A549 (cell line): ENCODE results near the gene DRAXIN. TPM values are rescaled to one million over a fixed set of nuclear protein-coding genes. Genes with fewer than 3 reads are reported as not detected.

ENCODE experiments used
- ATAC-seq, 2 experiments: fragments of 200-7000 bp in 1 of 2; fragments of >200 bp in 1 of 2; cut with Nextera tagmentation in 1 of 2; cut with Tn5 transposase in 1 of 2; 3 replicates each; pipeline versions ENCODE4 v1.8.0 to v1.9.1; 2018 to 2020; ENCODE audit warnings: mild to moderate bottlenecking in 1 of 2, moderate library complexity in 1 of 2
- CTCF ChIA-PET: fragments of 300-600 bp; sonication (Branson Sonifier 250); formaldehyde crosslinking; extraction: SDS; loops from one replicate; lab custom pipeline; 2021; ENCODE audit warnings: antibody characterized with exemption, inconsistent platforms; lab: Yijun Ruan, JAX
- POLR2A ChIA-PET: fragments of 350-600 bp; formaldehyde crosslinking; extraction: SDS; loops from one replicate; lab custom pipeline; 2021; ENCODE audit warnings: antibody characterized with exemption, inconsistent platforms; lab: Yijun Ruan, JAX
- DNase-seq, 2 experiments: peaks; one replicate each; pipeline versions ENCODE4 v3.0.0 to v3.0.0-alpha.2; 2011 to 2016; ENCODE audit warnings: low read depth in 1 of 2, low spot score in 1 of 2
- FAIRE-seq: peaks from 2 replicates; lab custom pipeline; 2011; peaks lifted over from hg19 to GRCh38; lab: Jason Lieb, UNC
- H3K27ac ChIP-seq, 2 experiments: fragments of >200 bp; sonication (Bioruptor Twin); formaldehyde crosslinking; 3 replicates each; pipeline ENCODE4 v1.5.1; 2016 to 2017
- H3K4me1 ChIP-seq: fragments of >200 bp; sonication (Bioruptor Twin); formaldehyde crosslinking; 3 replicates; pipeline ENCODE4 v1.6.1; 2016
- H3K4me2 ChIP-seq: fragments of >200 bp; sonication (Bioruptor Twin); formaldehyde crosslinking; 3 replicates; pipeline ENCODE4 v1.6.1; 2016
- H3K4me3 ChIP-seq: fragments of >200 bp; sonication (Bioruptor Twin); formaldehyde crosslinking; 3 replicates; pipeline ENCODE4 v1.5.1; 2016
- H3K9me3 ChIP-seq: fragments of >200 bp; sonication (Bioruptor Twin); formaldehyde crosslinking; 3 replicates; pipeline ENCODE4 v1.6.1; 2016
- BHLHE40 ChIP-seq: IDR thresholded peaks from 2 replicates; pipeline ENCODE4 v1.6.1; 2012; ENCODE audit warnings: low read depth, low read length, inconsistent platforms
- CTCF ChIP-seq: fragments of >200 bp; sonication (Bioruptor Twin); formaldehyde crosslinking; IDR thresholded peaks from 3 replicates; pipeline ENCODE4 v1.5.1; 2016
- EP300 ChIP-seq, 2 experiments: fragments of >200 bp; sonication (Bioruptor Twin); formaldehyde crosslinking; IDR thresholded peaks; 2 replicates in 1 of 2; 3 replicates in 1 of 2; pipeline ENCODE4 v1.6.1; 2016 to 2017
- FOXS1 ChIP-seq: fragments of 250-450 bp; sonication (Bioruptor Pico); IDR thresholded peaks from 2 replicates; pipeline ENCODE4 v1.5.0; 2020; ENCODE audit warnings: mild to moderate bottlenecking, moderate library complexity
- GATA3 ChIP-seq: IDR thresholded peaks from 2 replicates; pipeline ENCODE4 v1.6.1; 2012; ENCODE audit warnings: borderline replicate concordance
- HDAC2 ChIP-seq: fragments of 200-600 bp; sonication (generic); IDR thresholded peaks from 2 replicates; pipeline ENCODE4 v1.6.1; 2016
- HOXA7 ChIP-seq: fragments of 250-450 bp; sonication (Bioruptor Pico); IDR thresholded peaks from 2 replicates; pipeline ENCODE4 v1.5.0; 2020; ENCODE audit warnings: mild to moderate bottlenecking, moderate library complexity
- HOXB13 ChIP-seq: fragments of 250-450 bp; sonication (Bioruptor Pico); IDR thresholded peaks from 2 replicates; pipeline ENCODE4 v1.5.0; 2020; ENCODE audit warnings: low read depth, mild to moderate bottlenecking, moderate library complexity
- MAX ChIP-seq: IDR thresholded peaks from 2 replicates; pipeline ENCODE4 v1.6.1; 2012
- PHF8 ChIP-seq: fragments of 200-600 bp; sonication (generic); IDR thresholded peaks from 2 replicates; pipeline ENCODE4 v1.6.1; 2016; ENCODE audit warnings: low read depth, mild to moderate bottlenecking, antibody characterized with exemption, moderate library complexity, borderline replicate concordance
- POLR2AphosphoS2 ChIP-seq: conservative IDR thresholded peaks from 2 replicates; pipeline ENCODE4 v1.6.1; 2012; ENCODE audit warnings: low read length, improper control_type of control experiment, inconsistent platforms
- RARB ChIP-seq: fragments of 250-450 bp; sonication (Bioruptor Pico); IDR thresholded peaks from 2 replicates; pipeline ENCODE4 v1.8.0; 2021; ENCODE audit warnings: mild to moderate bottlenecking, moderate library complexity
- TP53 ChIP-seq: fragments of 250-450 bp; sonication (Bioruptor Pico); IDR thresholded peaks from 2 replicates; pipeline ENCODE4 v1.5.0; 2021; ENCODE audit warnings: mild to moderate bottlenecking, moderate library complexity
- ZNF302 ChIP-seq: fragments of 250-450 bp; sonication (Bioruptor Pico); IDR thresholded peaks from 2 replicates; pipeline ENCODE4 v1.9.0; 2021; ENCODE audit warnings: inconsistent platforms, mild to moderate bottlenecking, moderate library complexity
- ZSCAN20 ChIP-seq: fragments of 250-450 bp; sonication (Bioruptor Pico); IDR thresholded peaks from 2 replicates; pipeline ENCODE4 v1.8.0; 2022; ENCODE audit warnings: mild to moderate bottlenecking, moderate library complexity
- WGBS: methylation state at CpG from one replicate; pipeline ENCODE4 v1.1.6; 2017; ENCODE audit errors: missing lambda C conversion rate; 5-methylcytosine and 5-hydroxymethylcytosine counted together
- polyA plus RNA-seq, 4 experiments: library from polyadenylated mRNA; depleted of rRNA in 3 of 4; stranded (reverse); fragments of >200 nt; fragmentation: RNase III in 1 of 4; extraction: RNeasy Plus Mini Kit Qiagen cat#74134 plus additional on column Dnase treatment in 1 of 4; gene quantifications; 2 replicates in 3 of 4; 3 replicates in 1 of 4; pipeline ENCODE4 v1.2.3, GENCODE V29; 2011 to 2017
- TF ChIP-seq, protein P1 (sequence below): fragments of 250-450 bp; sonication (Bioruptor Pico); IDR thresholded peaks from 2 replicates; pipeline ENCODE4 v1.5.0; 2021; ENCODE audit warnings: mild to moderate bottlenecking, moderate library complexity, borderline replicate concordance
- TF ChIP-seq, protein P2 (sequence below): fragments of 200-600 bp; sonication (generic); IDR thresholded peaks from 2 replicates; pipeline ENCODE4 v1.6.1; 2016; ENCODE audit warnings: antibody characterized with exemption, mild to moderate bottlenecking, moderate library complexity

The DRAXIN gene
- polyA plus RNA-seq, 2 of the 4 experiments (the other 2 are of a cell fraction): 0.03 TPM; not detected in 1

DNA sequence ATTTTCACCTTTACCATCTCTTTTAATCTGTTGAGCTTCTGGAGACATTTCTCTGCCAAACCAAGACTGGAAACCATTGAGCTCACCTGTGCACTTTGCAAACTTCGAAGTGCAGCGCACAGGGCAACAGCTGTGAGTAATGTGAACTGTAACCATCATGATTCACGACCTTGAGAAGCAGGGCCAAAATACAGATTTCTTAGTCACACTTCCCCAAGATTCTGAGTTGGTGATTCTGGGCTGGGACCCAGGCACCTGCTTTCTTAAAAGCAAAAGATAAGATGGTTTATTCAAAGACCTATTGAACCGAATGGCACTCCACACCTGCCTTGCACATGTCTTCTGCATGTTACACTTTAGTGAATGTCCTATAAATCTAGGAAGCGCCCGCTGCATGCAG is 54.6 kb downstream of the DRAXIN start:
- 79% methylated on average over 6 of the region's 6 CpGs for WGBS
- ATAC-seq (no peak), DNase-seq (no peak), FAIRE-seq (no peak)
- TF ChIP-seq, protein P1, sequence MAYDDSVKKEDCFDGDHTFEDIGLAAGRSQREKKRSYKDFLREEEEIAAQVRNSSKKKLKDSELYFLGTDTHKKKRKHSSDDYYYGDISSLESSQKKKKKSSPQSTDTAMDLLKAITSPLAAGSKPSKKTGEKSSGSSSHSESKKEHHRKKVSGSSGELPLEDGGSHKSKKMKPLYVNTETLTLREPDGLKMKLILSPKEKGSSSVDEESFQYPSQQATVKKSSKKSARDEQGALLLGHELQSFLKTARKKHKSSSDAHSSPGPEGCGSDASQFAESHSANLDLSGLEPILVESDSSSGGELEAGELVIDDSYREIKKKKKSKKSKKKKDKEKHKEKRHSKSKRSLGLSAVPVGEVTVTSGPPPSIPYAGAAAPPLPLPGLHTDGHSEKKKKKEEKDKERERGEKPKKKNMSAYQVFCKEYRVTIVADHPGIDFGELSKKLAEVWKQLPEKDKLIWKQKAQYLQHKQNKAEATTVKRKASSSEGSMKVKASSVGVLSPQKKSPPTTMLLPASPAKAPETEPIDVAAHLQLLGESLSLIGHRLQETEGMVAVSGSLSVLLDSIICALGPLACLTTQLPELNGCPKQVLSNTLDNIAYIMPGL: no peak
- TF ChIP-seq TP53 (CRISPR knock-in tag): no peak
- Histone ChIP-seq H3K4me2 (no peak overlapping the region), H3K4me3 (no peak overlapping the region), H3K9me3 (no peaks in the 10 kb centered on the region), H3K4me1 (no peaks in the 10 kb centered on the region; the same call in 2 of the 3 replicates), H3K27ac (no peak overlapping the region)
- ChIA-PET CTCF (no interaction called here), POLR2A (no interaction called here)

- DNase-seq: no peak
- no peak overlapping the region for H3K27ac ChIP-seq
- no peaks in the 10 kb centered on the region for H3K9me3 ChIP-seq
- no peak for ATAC-seq
- H3K4me3 ChIP-seq: no peak overlapping the region
- ChIA-PET CTCF (no interaction called here), POLR2A (no interaction called here)
- TF ChIP-seq FOXS1 (CRISPR knock-in tag): no peak
- TF ChIP-seq EP300 (IDR thresholded peaks at IDR 0.05): no peak
- no peak for TF ChIP-seq ZSCAN20
- TF ChIP-seq PHF8: no peak
- TF ChIP-seq, protein P2, sequence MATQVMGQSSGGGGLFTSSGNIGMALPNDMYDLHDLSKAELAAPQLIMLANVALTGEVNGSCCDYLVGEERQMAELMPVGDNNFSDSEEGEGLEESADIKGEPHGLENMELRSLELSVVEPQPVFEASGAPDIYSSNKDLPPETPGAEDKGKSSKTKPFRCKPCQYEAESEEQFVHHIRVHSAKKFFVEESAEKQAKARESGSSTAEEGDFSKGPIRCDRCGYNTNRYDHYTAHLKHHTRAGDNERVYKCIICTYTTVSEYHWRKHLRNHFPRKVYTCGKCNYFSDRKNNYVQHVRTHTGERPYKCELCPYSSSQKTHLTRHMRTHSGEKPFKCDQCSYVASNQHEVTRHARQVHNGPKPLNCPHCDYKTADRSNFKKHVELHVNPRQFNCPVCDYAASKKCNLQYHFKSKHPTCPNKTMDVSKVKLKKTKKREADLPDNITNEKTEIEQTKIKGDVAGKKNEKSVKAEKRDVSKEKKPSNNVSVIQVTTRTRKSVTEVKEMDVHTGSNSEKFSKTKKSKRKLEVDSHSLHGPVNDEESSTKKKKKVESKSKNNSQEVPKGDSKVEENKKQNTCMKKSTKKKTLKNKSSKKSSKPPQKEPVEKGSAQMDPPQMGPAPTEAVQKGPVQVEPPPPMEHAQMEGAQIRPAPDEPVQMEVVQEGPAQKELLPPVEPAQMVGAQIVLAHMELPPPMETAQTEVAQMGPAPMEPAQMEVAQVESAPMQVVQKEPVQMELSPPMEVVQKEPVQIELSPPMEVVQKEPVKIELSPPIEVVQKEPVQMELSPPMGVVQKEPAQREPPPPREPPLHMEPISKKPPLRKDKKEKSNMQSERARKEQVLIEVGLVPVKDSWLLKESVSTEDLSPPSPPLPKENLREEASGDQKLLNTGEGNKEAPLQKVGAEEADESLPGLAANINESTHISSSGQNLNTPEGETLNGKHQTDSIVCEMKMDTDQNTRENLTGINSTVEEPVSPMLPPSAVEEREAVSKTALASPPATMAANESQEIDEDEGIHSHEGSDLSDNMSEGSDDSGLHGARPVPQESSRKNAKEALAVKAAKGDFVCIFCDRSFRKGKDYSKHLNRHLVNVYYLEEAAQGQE: no peak
- no peak for TF ChIP-seq HDAC2
- no peak for TF ChIP-seq BHLHE40
- no peak for TF ChIP-seq POLR2AphosphoS2
- no peak for TF ChIP-seq MAX
- TF ChIP-seq GATA3: no peak
- no peak for TF ChIP-seq RARB
- no peak for TF ChIP-seq ZNF302 (CRISPR knock-in tag)
- no peak for TF ChIP-seq HOXB13 (CRISPR knock-in tag)
- no peak for TF ChIP-seq CTCF
- no peak for TF ChIP-seq HOXA7
- H3K4me2 ChIP-seq: no peak overlapping the region
- WGBS: 91% methylated on average over 17 of the region's 20 CpGs
- FAIRE-seq: no peak
- no peaks in the 10 kb centered on the region; the same call in 2 of the 3 replicates for H3K4me1 ChIP-seq
Measured at GRCh38 chr1:11746795-11747487, 55.4 kb downstream of the DRAXIN start.
